GM19025 (cell line): ENCODE measurements around the gene ZNF841.
"Not testable (repeated sequence)": the region's sequence is repeated elsewhere in the genome, so short reads cannot be mapped to it uniquely, and the experiment has no call there.

Source experiments
- ATAC-seq: cut with Tn5 transposase; IDR thresholded peaks from one replicate; pipeline ENCODE4 v1.9.1; 2021; ENCODE audit warnings: mild to moderate bottlenecking, low read depth, moderate library complexity; ENCODE audit not compliant: unreplicated experiment

The ZNF841 gene

DNA sequence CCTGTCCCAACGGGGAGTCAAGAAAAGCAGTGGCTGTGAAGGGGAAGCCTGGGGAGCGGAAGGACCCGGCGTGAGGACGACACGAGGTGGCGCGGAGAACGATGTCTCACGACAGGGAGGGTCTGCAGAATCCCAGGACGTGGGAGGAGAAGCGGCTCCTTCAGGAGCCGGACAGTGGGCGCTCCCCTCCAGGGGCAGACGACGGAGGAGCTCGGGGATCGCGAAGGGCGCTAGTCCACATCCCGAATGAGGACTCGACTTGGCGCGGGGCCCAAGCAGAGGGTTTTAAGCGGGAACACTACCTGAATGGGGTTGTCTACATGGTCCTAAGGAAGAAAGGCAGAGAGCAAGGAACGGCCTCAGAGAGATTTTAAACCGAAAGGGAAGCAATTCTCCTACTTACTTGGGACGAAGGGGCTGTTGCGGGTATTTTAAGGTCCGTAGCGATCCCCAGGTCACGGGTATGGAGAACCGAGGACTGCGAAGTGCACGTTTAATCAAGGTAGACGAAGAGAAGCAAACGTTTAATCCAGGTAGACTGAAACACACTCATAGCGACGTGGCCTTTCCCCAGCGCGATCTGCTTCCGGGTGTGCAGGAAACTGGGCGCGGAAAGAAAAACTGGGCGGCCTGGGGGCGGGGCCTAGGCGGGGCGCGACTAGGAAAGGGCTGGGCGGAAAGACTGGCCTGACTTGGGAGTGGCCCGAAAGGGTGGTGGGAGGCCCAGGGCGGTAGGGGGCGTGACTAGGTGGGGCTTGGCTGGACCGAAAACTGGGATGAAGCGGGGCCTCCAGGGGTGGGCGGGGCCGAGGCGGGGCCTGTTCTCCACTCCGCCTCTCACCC is at the start of gene ZNF841:
Gene ZNF841 (minus strand): TSS at position 594 of the 843 bp plus-strand sequence. CDS start 10,964 bp downstream, outside the sequence.
- ATAC-seq, result peak; percentile 91

GRCh38 chr19:52142001-52142595 is 46.5 kb upstream of the ZNF841 start:
- ATAC-seq, result no peak

- no peak for ATAC-seq
Measured at GRCh38 chr19:52141203-52141602, 45.6 kb upstream of the ZNF841 start.

DNA sequence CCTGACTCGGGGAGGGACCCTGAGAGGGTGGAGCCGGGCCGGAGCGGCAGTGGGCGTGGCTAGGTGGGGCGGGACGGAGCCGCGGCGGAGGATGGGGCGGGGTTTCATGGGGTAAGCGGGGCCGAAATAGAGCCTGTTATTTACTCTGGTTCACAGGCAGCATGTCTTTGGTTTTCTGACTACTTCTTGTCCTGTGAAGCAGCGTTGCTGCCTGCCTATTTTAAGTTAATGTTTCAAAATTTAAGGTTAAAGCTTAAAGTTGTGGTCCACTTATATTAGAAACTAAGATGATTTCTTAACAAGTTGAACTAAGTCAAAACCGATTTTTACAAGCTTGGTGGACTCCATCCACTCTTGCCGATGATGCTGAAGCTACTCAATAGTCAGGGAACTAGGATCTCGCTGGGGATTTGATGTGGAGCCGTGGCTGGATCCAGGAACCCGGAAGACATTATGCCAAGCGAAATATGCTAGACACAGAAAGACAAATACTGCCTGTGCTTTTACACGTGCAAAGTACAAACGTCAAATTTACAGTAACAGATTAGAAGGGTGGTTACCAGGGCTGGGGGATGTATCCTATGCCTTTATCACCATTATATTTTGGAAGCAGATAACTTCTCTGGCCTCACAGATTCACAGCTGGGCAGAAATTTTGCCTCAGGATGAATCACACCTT is 44.6 kb upstream of the ZNF841 start:
- peak; percentile 98 for ATAC-seq

DNA sequence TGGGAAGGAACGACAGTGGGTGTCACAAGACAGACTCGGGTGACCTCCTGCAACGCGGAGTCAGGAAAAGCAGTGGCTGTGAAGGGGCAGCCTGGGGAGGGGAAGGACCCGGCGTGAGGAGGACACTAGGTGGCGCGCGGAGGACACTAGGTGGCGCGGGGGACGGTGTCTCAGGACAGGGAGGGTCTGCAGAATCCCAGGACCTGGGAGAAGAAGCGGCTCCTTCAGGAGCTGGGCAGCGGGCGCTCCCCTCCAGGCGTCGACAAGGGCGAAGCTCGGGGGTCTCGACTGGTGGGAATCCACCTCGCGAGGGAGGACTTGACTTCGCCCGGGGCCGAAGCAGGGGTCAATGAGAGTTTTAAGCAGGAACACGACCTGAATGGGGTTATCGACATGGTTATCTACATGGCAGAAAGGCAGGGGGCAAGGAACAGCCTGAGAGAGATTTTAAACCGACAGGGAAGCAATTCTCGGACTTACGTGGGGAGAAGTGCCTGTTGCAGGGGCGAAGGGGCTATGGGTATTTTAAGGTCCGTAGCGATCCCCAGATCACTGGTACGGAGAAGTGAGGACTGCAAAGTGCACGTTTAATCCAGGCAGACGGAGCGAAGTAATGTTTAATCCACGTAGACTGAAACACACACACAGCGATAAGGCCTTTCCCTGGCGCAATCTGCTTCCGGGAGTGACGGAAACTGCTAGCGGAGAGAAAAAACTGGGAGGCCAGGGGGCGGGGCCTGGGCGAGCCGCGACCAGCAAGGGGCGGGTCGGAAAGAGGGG is 43.9 kb upstream of the ZNF841 start, which contains the start of gene ZNF616:
Gene ZNF616 (minus strand): TSS at position 687 of the 780 bp plus-strand sequence. CDS start 9,426 bp downstream, outside the sequence.
- no peak for ATAC-seq

- ATAC-seq, result no peak
Measured at GRCh38 chr19:52138983-52139251, 43.4 kb upstream of the ZNF841 start.

- ATAC-seq, result no peak
Measured at GRCh38 chr19:52138278-52138982, 42.9 kb upstream of the ZNF841 start.

- no peak for ATAC-seq
Measured at GRCh38 chr19:52120286-52120685, 24.7 kb upstream of the ZNF841 start.

DNA sequence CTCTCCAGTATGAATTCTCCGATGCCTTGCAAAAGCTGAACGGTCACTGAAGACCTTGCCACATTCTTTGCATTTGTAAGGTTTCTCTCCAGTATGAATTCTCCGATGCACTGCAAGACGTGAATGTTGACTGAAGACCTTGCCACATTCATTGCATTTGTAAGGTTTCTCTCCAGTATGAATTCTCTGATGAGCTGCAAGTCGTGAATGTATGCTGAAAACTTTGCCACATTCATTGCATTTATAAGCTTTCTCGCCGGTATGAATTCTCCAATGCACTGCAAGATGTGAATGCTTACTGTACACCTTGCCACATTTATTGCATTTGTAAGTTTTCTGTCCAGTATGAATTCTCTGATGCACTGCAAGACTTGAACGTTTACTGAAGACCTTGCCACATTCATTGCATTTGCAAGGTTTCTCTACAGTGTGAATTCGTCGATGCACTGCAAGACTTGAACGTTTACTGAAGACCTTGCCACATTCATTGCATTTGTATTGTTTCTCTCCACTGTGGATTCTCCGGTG is 20.0 kb upstream of the ZNF841 start:
- no peak for ATAC-seq

DNA sequence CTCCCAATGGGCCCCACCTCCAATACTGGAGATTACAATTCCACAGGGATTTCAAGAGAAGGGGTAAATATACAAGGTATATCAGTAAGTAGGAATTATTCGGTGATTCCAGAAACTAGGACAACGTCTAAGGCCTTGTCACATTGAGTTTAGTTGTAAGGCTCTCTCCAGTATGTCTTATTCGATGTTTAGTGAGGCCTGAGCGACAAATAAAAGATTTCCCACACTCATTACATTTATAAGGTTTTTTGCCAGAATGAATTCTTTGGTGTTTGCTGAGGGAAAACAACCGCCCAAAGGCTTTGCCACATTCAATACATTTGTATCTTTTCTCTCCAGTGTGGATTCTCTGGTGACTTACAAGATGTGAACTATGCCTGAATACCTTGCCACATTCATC is 19.1 kb upstream of the ZNF841 start:
- ATAC-seq, result no peak

GRCh38 chr19:52112624-52113023 is 17.1 kb upstream of the ZNF841 start:
- no peak for ATAC-seq

DNA sequence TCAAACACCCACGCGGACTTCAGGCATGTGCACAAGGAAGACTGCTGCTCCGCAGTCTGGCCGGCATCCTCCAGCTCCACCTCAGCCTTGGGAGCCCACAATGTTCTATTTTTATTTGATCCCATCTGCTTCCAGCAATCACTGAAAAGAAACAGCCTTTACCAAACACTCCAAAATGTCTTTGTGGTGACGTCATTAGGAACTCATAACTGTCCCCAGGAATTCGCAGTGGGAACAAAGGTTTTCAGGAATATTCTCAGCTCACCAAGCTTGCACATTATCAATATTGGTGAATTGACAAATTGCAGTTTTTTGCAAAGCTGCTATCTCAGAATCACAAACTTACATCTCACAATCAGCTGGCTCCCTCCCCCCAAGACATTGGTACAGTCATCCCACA is 15.2 kb upstream of the ZNF841 start:
- no peak for ATAC-seq

DNA sequence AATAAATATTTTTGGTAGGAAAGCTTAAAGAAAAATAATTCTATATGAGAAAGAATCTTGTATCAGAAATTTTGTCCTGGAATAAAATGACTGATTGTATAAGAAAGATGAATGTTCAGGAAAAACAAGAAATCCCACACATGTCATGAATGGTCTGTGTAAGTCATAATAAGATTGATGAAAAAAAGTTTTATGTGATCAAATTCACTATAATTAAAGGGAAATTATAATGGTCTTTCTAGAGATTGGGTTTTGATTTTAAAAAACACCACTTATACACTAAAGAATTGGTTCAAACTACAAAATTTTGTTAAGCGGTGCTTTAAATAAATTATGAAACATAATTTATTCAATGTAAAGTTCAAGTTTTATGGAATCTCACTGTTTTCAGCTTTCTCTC is 7.2 kb upstream of the ZNF841 start:
- ATAC-seq, result no peak

DNA sequence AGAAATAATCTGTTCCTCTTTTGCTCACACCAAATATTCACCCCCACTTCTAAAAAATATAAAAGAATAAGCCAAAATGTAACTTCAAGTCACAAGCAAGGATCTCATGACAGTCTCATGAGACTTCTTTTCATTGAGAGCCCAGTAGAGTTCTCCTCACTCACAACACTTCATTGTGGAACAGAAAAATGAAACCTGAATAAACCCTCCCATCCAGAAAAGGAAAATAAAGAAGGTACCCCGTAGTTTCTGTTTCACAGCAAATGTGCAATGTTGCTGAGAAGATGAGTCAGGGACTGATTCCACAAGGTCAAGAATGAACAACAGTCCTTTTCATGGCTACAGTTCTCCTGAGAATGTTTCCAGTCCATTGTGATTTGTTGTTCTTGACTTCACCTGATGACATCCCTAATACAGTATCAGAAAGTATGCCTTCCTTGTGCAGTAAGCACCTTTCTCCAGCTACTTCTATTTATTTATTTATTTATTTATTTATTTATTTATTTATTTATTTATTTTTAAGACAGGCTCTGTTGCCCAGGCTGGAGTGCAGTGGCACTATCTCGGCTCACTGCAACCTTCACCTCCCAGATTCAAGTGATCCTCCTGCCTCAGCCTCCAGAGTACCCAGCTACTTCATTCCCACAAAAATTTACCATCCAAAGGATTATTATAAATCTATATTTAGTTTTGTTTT is 6.4 kb upstream of the ZNF841 start:
- no peak for ATAC-seq

- no peak for ATAC-seq
Measured at GRCh38 chr19:52099497-52100138, 4.1 kb upstream of the ZNF841 start.

DNA sequence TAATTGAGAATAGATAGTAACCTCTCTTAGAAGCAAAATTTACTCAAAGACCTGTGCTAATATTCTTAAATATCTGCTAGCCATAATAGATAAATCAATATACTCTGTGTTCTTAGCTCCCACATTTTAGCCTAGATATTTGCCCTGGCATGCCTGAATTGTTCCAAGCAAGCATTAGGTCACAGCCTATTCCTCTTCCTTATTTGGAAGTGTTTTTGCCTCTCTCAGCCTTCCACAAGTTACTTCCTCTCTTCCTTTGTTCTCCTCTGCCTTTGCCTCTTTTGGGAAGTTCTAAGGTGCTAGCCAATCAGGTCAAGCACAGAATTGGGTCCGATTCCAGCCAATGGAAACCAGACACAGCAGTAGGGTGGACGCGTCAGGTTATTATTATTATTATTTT is 851 bp upstream of the ZNF841 start:
- ATAC-seq, result not testable (repeated sequence)

GRCh38 chr19:52094526-52095130 is 937 bp downstream of the ZNF841 start:
- no peak for ATAC-seq

- ATAC-seq, result no peak
Measured at GRCh38 chr19:52086481-52086880, 9.1 kb downstream of the ZNF841 start.
